ENCODE results near the gene DNAJB11. TPM values are rescaled to one million over a fixed set of nuclear protein-coding genes. Genes with fewer than 3 reads are reported as not detected.
A peak's percentile ranks its signal among the peaks of the same experiment; 100 is the strongest.

Gene DNAJB11
- total RNA-seq, 1 donor from 2014 or later = 37.8 TPM

DNA sequence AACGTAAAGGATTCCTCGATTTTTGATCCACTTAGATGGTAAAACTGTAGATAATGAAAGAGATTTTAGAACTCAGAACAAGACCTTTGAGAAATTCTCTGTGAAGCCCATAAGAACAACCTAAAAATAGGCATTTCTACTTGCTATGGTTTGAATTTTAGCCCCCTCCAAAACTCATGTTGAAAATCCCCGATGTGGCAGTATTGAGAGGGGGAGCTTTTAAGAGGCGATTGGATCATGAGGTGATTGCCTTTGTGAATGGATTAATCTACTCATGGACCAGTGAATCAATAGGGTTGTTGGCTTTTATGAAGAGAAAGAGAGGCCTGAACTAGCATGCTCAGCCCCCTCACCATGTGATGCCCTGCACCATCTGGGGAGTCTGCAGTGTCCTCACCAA is 22.2 kb downstream of the DNAJB11 start:
- DNase-seq = no peak
- intact Hi-C loops (cut with DNase I) = no loop called here
- Histone ChIP-seq H3K36me3 (no peaks in the 10 kb centered on the region), H3K9me3 (no peaks in the 10 kb centered on the region), H3K27me3 (ENCODE audit: low read depth) (no peaks in the 10 kb centered on the region), H3K4me1 (no peaks in the 10 kb centered on the region), H3K27ac (no peak overlapping the region), H3K4me3 (no peak overlapping the region)
- TF ChIP-seq, protein P1, sequence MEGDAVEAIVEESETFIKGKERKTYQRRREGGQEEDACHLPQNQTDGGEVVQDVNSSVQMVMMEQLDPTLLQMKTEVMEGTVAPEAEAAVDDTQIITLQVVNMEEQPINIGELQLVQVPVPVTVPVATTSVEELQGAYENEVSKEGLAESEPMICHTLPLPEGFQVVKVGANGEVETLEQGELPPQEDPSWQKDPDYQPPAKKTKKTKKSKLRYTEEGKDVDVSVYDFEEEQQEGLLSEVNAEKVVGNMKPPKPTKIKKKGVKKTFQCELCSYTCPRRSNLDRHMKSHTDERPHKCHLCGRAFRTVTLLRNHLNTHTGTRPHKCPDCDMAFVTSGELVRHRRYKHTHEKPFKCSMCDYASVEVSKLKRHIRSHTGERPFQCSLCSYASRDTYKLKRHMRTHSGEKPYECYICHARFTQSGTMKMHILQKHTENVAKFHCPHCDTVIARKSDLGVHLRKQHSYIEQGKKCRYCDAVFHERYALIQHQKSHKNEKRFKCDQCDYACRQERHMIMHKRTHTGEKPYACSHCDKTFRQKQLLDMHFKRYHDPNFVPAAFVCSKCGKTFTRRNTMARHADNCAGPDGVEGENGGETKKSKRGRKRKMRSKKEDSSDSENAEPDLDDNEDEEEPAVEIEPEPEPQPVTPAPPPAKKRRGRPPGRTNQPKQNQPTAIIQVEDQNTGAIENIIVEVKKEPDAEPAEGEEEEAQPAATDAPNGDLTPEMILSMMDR (IDR thresholded peaks at IDR 0.05) = no peak
- no peak for ATAC-seq

DNA sequence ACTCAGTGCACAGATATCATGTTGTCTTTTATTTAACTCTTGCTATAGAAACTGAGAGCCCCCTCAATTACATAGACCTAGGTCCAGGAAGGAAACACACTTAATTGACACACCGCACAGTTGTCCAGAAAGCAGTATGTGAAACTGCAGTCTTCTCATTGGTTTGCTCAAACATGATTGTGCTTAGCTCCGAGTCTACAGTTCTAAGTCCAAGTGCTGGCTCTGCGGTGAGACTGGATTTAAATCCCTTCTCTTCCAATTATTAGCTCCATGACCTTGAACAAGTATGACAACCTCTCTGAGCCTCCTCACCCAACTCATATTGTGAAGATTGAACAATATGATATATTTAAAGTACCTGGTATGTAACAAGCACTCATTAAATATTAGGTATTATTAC is 23.3 kb downstream of the DNAJB11 start:
- no peak overlapping the region for H3K27ac ChIP-seq
- no peaks in the 10 kb centered on the region for H3K27me3 ChIP-seq (ENCODE audit: low read depth)
- H3K9me3 ChIP-seq = no peaks in the 10 kb centered on the region
- intact Hi-C loops (cut with DNase I) = no loop called here
- H3K4me3 ChIP-seq = no peak overlapping the region
- no peak for DNase-seq
- no peaks in the 10 kb centered on the region for H3K36me3 ChIP-seq
- ATAC-seq = no peak
- no peaks in the 10 kb centered on the region for H3K4me1 ChIP-seq
- TF ChIP-seq, protein P1 (IDR thresholded peaks at IDR 0.05) = no peak

GRCh38 chr3:186594591-186595113 is 24.1 kb downstream of the DNAJB11 start:
- Histone ChIP-seq H3K36me3 (no peaks in the 10 kb centered on the region), H3K9me3 (no peaks in the 10 kb centered on the region), H3K27me3 (ENCODE audit: low read depth) (no peaks in the 10 kb centered on the region), H3K4me1 (no peaks in the 10 kb centered on the region), H3K4me3 (no peak overlapping the region), H3K27ac (no peak overlapping the region)
- no peak for DNase-seq
- ATAC-seq = no peak
- TF ChIP-seq, protein P1 (IDR thresholded peaks at IDR 0.05) = no peak
- intact Hi-C loops (cut with DNase I) = no loop called here

DNA sequence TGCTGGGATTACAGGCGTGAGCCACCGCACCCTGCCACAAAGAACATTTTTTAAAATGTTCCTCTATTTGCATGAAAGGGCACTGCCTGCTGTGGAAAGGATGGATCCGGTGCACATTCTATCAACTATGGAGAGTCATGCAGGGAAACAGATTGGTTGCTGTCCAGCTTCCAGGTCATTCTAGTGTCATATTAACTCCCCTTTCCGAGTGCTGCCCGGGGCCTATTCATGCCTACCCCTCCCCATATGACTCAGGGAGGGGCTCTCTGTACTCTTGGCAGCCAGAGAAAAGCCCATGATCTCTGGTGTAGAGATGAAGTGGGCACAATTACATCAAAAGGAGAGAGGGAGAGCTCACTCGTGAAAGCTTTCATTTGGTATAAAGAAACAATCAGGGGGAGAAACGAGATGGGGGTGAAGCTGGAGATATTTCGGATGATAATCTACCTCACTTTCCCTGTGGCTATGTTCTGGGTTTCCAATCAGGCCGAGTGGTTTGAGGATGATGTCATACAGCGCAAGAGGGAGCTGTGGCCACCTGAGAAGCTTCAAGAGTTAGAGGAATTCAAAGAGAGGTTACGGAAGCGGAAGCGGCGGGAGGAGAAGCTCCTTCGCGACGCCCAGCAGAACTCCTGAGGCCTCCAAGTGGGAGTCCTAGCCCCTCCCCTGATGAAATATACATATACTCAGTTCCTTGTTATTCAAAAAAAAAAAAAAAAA is 26.2 kb downstream of the DNAJB11 start:
- peak; percentile 66 for DNase-seq
- TF ChIP-seq, protein P1 (IDR thresholded peaks at IDR 0.05) = no peak
- peak; percentile 85 to 93 for ATAC-seq
- H3K27ac ChIP-seq = no peak overlapping the region
- H3K9me3 ChIP-seq = no peaks in the 10 kb centered on the region
- intact Hi-C loops (cut with DNase I) = no loop called here
- no peaks in the 10 kb centered on the region for H3K4me1 ChIP-seq
- no peak overlapping the region for H3K4me3 ChIP-seq
- no peaks in the 10 kb centered on the region for H3K36me3 ChIP-seq
- no peaks in the 10 kb centered on the region for H3K27me3 ChIP-seq (ENCODE audit: low read depth)

GRCh38 chr3:186598108-186598784 is 27.7 kb downstream of the DNAJB11 start:
- Histone ChIP-seq H3K27me3 (ENCODE audit: low read depth) (no peaks in the 10 kb centered on the region), H3K4me1 (no peaks in the 10 kb centered on the region), H3K27ac (no peak overlapping the region), H3K4me3 (no peak overlapping the region), H3K36me3 (no peaks in the 10 kb centered on the region), H3K9me3 (no peaks in the 10 kb centered on the region)
- intact Hi-C loops (cut with DNase I) = no loop called here
- ATAC-seq = peak; percentile 22 to 45
- TF ChIP-seq, protein P1 (IDR thresholded peaks at IDR 0.05) = no peak
- DNase-seq = no peak

Data from lower lobe of right lung (tissue), 2 donors.